NCI-H1436 treated with DMSO at 0.1 percent for 48 hours (cell line): Measurements from ENCODE around the gene MYO1F.
"Not testable (repeated sequence)": the region's sequence is repeated elsewhere in the genome, so short reads cannot be mapped to it uniquely, and the experiment has no call there.

Experiments used
- DNase-seq: peaks from one replicate; lab custom pipeline; 2025; lab: John Stamatoyannopoulos, UW

Gene MYO1F

DNA sequence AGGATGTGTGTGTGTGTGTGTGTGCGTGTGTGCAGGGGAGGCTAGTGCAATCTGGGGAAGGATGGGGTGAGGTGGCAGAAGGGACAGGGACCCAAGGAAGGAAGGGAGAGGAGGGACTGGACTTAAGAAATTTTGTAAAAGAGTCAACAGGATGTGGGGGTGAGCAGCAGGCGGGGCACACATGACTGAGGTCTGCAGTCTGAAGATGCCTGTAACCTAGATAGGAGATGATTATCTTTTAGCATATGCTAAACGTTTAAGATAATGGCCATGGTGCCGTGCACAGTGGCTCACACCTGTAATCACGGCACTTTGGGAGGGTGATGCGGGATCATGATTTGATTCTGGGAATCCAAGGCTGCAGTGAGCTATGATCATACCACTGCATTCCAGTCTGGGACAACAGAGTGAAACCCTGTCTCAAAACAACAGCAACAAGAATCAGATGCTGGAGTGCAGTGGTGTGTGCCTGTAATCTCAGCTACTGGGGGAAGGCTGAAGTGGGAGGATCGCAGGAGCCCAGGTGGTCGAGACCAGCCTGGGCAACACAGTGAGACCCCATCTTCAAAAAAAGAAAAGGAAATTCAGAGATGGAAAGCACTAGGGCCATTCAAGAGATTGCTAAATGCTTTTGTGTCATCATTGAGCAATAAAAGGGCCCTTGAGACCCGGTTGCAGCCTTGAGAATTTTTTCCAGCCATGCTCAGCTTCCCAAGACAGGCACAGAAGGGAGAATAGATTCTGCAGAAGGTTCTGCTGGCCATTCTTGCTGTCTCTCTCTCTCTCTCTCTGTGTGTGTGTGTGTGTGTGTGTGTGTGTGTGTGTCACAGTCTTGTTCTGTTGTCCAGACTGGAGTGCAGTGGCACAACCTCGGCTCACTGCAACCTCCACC, 59.4 kb downstream of the MYO1F start:
- no peak for DNase-seq

DNA sequence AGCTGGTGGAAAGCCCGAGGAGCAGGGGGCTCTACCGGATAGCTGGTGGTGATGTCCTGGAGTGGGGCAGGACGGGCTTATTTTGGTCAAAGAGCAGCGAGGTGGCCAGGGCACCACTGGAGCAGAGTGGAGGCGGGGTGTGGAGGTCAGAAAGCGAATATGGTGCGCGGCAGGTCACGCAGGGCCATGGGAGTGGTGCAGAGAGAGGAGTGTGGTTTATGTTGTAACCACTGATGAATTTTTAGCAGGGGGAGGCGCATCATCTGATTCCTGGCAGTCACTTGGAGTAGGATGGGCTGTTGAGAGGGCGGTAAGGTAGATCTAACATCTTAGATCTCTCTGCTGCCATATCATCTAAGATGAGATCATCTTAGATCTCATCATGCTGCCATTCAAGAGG, 61.9 kb downstream of the MYO1F start:
- no peak for DNase-seq

DNA sequence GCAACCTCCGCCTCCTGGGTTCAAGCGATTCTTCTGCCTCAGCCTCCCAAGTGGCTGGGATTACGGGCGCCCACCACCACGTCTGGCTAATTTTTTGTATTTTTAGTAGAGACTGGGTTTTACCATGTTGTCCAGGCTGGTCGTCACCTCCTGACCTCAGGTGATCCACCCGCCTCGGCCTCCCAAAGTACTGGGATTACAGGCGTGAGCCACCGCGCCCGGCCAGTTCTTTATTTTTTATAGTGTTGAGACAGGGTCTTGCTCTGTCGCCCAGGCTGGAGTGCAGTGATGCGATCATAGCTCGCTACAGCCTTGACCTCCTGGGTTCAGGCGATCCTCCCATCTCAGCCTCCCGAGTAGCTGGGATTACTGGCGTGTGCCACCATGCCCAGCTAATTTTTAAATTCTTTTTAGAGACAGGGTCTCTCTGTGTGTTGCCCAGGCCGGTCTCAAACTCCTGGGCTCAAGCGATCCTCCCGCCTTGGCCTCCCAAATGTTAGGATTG, 62.7 kb downstream of the MYO1F start:
- DNase-seq, result not testable (repeated sequence)

DNA sequence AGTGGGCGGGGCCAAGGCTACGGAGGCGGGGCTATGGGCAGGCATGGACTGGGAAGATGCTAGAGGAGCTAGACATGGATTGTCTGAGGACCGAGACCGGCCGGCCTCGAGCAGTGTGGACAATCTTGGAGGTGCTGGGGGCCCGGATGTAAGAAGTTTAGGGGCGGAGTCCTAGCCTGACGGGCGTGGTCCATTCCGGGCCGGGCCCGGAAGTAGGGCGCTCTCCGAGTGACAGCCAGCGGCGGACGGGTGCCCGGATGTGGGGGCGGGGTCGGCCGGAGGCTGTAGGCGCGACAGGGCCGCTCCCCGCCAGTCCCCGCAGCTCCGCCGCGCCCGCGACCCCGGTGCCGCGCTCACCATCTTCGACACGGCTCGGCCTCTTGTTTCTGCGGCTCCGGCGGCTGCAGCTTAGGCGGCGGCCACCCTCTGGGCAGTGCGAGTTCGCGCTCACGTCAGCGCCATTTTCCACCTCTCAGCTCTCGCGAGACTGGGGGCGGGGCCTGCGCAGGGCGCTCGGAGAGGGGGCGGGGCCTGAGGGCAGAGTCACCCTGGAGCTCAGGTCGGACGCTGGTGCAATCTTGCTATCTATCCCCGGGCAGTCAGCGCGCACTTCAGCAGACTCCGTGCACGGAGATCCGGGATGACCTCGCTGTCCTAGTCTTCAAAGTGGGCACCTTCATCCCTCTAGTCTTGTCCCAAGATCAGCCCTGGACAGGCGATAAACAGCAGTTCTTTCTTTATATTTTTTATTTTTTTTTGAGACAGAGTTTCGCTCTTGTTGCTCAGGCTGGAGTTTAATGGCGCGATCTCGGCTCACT, 63.3 kb downstream of the MYO1F start, which contains the start of gene ZNF414:
Gene ZNF414 (minus strand): TSS at position 481 of the 818 bp plus-strand sequence. CDS start 121 bp downstream, at position 360.
- peak; percentile 72 for DNase-seq

DNA sequence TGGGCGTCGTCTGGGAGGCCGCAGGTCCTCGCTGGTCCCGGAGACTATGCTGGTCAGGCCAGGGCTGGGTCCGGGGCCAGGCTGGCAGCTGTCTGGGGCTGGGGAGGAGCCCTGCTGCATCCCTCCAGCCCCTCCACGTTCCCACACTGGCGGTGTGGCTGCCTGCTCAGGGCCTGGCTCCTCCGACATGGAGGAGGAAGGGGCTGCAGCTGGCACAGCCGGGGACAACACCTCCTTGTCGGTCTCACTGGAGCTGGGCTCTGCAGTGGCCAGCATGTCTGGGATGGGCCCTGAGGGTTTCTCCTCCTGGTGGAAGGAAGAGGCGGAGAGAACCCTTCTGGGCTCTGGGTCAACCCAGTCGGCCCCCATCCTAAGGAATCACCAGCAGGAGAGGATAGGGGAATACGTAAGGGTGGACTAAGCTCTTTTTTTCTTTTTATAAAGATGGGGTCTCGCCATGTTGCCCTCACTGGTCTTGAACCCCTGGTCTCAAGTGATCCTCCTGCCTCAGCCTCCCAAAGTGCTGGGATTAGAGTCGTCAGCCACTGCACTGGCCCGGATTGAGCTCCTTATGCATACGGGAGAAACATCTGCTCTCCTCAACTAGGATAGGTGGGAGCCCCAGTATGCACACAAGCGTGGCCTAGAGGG, 64.1 kb downstream of the MYO1F start:
- DNase-seq, result no peak

DNA sequence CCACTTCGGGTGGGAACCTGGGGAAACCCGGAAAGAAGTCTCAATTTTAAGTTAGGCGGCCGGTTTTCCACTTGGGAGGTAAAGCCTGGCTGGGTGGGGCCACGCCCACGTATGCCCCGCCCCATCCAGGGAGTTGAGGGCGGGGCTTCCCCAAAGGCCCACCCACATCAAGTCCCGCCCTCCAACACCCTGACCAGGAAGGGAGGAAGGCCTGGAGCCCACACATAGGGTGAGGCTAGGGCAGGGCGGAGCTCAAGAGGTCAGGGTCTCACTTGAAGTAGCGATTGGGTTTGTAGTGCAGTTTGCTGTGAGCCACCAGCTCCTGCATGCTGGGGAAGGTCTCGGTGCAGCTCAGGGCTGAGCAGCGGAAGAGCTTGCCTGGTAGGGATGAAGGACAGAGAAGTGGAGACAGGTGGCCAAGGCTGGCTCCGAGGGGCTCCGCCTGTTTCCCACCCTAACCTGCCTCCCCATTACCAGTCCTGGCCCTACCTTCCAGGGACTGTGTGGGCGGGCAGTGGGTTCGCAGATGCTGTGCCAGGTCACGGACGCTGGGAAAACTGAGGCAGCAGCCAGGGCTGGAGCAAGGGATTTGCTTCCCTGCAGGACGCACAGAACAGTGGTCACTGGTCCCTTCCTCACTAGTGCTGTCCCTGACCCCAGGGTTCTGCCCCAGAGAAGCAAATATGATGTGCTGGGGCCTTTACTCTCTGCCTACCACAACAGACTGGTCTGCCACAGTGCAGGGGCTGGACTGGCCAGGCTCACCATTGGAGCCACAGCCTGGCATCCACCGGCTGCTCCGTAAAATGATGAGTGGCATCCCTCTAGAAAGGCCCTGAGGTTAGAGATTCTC, 64.9 kb downstream of the MYO1F start:
- DNase-seq, result no peak

DNA sequence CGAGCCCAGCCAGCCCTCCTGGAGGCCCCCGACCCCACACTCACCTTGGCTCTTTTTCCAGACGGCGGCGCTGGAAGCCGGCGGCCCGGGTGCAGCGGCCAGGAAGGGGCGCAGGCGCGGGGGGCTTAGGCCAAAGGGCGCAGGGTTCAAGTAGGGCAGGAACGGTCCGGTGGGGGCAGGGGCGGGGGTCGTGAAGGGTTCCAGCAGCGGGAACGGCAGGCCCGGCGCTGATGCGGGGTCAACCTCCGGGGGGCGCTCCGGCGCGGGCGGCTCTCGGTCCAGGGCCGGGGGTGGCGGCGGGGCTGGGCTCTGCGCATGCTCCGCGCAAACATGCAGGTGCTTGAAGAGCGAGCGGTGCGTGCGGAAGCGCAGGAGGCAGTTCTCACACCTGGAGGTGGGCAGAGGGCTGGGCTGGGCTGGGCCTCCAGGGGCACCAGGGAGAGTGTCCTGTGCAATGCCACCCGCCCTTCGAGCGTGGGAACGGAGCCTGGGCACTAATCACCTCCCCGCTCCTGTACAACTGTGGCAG, 65.6 kb downstream of the MYO1F start:
- no peak for DNase-seq

DNA sequence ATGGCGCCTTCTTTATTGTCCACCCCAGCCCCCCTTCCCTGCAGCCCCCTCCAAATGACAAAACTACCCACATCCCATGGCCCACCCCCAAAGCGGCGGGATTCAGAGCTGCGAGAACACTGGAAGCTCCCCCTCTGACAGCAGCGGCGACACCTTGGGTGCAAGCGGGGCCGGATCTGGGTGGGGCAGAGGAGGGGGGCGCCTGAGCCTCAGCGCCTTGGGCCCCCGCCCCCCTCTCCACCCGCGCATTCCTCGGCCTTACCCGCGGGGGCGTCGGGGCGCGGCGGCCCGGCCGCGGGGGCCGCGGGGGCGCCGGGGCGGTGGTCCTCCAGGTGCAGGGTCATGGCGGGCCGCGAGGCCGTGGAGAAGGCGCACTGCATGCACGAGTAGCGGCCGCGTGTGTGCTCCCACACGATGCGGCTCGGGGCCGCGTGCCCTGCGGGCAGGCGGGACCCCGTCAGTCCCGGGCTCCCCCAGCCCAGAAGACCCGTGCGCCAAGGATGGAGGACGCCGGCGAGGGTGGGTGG, 66.6 kb downstream of the MYO1F start:
- no peak for DNase-seq

DNA sequence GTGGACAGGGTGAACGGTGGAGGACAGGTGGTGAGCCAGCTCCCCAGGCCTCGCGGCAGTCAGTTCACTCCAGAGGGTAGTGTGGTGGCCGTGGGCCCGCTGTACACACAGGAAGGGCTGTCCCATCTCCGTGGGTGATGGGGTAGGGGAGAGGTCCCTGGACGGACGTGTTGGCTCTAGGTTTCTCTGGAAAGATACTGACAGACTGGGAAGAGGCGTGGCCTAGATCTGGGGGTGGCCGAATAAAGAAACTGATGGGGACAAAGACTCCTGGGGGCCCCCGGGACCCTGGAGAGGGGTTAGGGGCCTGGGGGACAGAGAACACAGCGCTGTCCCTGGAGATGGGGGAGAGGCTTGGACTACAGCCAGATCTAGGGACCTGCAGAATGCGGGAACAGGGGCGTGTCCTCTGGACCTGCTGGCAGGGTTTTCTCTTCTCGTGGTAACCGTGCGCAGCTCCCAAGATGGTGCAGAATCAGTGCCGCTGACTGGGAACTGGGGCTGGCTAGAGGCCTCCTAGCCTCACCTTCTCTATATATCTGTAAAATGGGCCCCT, 70.8 kb downstream of the MYO1F start:
- DNase-seq, result no peak

DNA sequence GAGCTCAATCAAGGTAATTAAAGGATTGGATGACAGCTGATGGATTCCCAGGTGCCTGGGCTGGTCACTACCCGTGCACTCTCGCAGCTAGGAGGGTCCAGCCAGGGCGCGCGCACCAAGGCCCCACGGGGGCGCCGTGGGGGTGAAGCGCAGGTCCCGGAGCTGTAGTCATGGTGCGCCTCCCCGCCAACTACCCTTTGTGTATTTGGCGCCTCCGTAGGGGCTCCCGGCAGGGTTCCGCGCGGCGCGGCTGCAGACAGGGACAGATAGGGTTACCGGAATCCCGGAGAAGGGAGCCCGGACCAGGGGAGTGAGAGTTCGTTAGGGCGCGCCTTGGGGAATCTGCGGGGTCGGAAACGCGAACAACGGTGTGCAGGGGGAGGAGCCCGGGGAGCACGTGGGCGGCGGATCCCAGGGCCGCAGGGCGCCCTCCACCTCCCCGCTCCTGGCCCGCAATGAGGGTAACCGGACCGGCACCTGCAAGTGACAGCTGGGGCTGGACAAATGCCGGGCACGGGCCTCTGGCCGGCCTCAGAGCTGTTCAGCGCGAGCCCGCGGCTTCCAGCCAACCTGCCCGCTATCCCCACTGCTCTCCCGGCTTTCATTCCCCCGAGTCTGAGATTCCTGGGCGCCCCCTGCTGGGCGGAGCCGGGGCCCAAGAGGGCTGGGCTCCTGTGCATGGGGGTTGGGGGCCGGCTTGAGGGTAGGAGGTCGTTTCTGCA, 71.4 kb downstream of the MYO1F start:
- DNase-seq, result no peak

DNA sequence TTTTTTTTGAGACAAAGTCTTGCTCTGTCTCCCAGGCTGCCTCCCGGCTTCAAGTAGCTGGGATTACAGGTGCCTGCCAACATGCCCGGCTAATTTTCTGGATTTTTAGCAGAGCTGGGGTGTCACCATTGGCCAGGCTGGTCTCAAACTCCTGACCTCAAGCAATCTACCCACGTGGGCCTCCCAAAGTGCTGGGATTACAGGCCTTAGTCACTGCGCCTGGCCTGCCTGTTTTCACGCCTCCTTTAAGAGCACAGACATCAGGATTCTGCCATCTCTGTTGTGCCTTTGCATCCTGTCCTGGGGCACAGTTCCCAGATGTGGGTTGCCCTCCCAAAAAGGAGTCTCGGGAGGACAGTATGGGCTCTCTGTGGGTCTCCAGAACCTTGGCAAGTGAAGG, 72.3 kb downstream of the MYO1F start:
- DNase-seq, result no peak

DNA sequence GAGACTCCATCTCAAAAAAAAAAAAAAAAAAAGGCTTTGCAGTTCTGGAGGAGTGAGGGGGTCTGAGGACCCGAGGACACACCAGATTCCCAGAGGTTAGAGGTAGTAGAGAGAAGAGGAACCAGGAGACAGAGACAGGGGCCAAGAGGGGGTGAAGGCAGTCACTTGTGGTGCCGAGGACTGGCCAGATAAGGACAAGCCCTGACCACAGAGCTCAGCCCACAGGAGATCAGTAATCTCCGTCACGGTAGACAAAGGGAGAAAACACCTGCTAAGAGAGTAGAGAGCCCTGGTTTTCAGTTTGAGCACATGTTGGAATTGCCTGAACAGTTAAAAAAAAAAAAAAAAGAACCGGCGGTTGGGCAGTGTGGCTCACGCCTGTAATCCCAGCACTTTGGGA, 73.1 kb downstream of the MYO1F start:
- DNase-seq, result no peak

DNA sequence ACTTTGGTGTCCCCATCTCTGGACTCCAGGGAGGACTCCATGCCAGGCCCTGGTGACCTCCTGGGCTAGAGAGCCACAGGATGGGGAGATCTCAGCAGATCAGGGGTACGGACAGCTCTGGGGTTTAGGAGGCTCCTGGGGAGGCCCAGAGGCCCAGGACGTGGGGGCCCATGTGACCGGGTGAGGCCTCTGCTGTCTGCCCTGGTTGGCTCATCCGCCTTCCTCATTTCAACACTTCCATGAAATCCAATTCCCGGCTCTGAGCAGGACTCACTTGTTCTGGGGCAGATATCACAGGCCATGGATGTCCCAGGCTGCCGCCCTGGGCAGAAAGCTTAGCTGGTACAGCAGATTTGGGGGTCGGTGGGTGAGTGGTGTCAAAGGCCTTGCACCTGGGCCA, 73.7 kb downstream of the MYO1F start:
- DNase-seq, result no peak

DNA sequence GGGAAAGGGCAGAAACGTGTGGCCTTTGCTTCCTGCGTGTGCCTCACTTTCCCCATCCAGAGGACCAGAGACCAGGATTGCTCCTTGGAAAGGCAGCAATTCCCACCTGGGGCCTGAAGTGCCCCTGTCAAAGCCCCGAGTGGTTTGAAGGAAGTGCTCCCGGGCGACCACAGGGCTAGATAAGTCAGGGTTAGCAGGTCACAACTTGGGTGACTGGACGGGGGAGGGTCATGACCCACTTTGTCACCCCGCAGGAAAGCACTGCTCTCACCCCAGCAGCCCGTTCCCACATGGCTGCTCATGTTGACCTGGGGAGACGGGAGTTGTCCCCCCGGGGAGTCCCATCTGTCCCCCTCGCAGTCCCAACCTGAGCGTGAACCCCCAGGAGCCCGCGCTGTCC, 75.3 kb downstream of the MYO1F start:
- no peak for DNase-seq

DNA sequence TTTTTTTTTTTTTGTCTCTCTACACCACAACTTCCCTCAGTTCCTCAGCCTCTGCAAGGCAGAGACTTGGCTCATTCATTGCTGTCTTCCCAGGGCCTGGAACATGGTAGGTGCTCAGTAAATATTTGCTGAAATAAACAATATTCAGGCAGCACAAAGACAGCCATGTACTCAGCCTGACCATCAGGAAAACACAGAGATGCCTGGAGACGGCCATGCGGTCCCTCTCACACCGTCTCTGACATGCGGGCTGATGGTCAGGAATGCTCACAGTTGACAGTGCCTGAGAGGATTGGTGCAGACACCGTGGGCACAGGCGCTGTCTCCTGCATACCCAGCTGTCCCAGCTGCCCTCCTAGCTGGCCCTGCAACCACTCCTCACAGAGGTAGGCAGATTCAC, 75.7 kb downstream of the MYO1F start:
- DNase-seq, result no peak

DNA sequence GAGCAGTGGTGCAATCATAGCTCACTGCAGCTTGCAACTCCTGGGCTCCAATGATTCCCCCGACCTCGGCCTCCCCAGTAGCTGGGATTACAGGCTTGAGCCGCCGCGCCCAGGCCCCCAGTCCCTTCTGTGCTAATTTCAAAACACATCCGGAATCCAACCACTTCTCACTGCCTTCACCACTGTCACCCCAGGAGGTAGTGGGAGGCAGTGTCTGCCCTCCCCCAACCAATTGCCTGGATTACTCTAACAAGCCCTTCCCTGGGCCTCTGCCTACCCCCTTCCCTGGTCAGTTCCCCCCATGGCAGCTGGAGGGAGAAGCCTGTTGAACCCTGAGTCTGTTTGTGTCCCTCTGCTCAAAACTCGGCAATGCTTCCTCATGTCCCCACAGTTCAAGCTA, 77.1 kb downstream of the MYO1F start:
- no peak for DNase-seq

DNA sequence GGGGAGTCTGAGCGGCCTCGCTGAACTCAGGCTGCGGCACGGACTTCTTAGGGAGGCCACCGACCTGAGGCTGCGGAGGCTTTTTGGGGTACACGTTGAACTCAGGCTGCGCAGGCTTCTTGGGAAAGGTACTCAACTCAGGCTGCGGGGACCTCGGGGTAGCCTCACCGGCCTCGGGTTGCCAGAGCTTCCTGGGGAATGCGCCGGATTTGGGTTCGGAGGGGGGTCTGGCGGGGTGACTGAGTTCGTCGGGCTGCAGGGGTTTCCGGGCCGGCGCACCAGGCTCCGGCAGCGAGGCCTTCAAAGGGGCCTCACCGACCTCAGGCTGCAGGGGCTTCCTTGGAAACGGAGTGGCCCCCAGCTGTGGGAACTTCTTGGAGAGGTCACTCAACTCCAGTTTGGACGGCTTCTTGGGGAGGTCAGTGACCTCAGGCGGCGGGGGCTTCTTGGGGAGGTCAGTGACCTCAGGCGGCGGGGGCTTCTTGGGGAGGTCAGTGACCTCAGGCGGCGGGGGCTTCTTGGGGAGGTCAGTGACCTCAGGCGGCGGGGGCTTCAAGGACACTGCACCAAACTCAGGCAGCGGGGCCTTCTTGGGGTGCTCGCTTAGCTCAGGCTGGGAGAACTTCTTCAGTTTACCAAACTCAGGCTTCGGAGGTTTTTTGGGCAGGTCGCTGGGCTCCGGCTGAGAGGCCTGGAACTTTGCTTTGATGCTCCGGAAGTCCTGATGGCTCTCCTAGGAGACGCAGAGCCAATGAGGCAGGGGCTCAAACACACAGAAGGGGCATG, 78.0 kb downstream of the MYO1F start:
- no peak for DNase-seq

DNA sequence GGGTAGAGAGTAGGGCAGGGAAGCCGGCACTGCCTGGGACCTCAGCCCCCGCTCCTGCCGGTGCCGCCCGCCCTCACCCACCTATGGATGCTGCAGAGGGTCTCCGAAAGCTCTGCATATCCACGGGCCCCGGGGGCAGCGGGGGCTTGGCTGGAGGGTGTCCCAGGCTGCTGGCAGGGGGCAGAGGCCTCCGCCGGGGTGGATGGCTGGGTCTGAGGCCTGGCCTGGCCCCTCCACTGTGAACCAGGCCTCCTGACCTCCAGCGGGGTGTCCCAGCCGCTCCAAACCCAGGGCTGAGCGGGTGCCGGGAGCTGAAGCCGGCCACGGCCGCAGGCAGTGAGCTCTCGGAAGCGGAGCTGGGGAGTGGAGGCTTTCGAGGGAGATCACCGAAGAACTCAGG, 78.9 kb downstream of the MYO1F start:
- no peak for DNase-seq

DNA sequence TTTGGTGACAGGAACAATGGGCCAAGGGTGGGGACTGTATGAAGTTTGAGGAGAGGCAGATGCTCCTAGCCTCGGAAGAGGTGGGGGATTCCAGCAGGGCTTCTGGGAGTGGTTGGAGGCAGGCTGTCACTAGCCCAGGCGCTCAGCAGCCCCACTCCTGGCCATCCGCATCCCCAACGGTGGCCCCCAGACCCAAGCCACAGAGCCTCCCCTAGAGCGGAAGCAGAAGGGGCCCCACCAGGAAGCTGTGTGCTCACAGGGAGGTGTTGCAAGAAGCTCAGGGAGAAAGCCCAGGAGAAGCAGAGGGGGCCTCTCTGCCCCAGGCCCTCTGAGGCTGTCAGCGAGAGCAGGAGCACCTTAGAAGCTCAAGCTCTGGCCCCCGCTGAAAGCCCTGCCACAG, 83.1 kb downstream of the MYO1F start:
- no peak for DNase-seq
